Measurements from ENCODE around the gene RNF151.

- TF ChIP-seq, protein P1, sequence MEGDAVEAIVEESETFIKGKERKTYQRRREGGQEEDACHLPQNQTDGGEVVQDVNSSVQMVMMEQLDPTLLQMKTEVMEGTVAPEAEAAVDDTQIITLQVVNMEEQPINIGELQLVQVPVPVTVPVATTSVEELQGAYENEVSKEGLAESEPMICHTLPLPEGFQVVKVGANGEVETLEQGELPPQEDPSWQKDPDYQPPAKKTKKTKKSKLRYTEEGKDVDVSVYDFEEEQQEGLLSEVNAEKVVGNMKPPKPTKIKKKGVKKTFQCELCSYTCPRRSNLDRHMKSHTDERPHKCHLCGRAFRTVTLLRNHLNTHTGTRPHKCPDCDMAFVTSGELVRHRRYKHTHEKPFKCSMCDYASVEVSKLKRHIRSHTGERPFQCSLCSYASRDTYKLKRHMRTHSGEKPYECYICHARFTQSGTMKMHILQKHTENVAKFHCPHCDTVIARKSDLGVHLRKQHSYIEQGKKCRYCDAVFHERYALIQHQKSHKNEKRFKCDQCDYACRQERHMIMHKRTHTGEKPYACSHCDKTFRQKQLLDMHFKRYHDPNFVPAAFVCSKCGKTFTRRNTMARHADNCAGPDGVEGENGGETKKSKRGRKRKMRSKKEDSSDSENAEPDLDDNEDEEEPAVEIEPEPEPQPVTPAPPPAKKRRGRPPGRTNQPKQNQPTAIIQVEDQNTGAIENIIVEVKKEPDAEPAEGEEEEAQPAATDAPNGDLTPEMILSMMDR (IDR thresholded peaks at IDR 0.05; ENCODE audit: low read length), result no peak
- TF ChIP-seq EZH2phosphoT487 (IDR thresholded peaks at IDR 0.05; ENCODE audit: low read length), result no peak
- no peak for TF ChIP-seq EZH2 (optimal IDR thresholded peaks at IDR 0.05; ENCODE audit: low read depth, low read length)
These were observed 19.0 kb downstream of the RNF151 start for GRCh38 chr16:1985466-1986150.

Measured in MM.1S (cell line).